Fibroblast of pulmonary artery (primary cell): ENCODE results near the gene ADGRL1.

ENCODE experiments used
- DNase-seq: peaks from one replicate; pipeline ENCODE4 v3.0.0-alpha.2; 2010; ENCODE audit warnings: low read depth
- H3K4me3 ChIP-seq: replicated peaks from 2 replicates; pipeline ENCODE4 v1.5.1; 2011; ENCODE audit warnings: low read depth, mild to moderate bottlenecking, control low read depth, low read length, moderate library complexity
- TF ChIP-seq, protein P1 (sequence below): IDR thresholded peaks from 2 replicates; pipeline ENCODE4 v1.5.1; 2011; ENCODE audit warnings: mild to moderate bottlenecking, control low read depth, low read length, inconsistent platforms; ENCODE audit errors: missing control alignments

Gene ADGRL1

DNA sequence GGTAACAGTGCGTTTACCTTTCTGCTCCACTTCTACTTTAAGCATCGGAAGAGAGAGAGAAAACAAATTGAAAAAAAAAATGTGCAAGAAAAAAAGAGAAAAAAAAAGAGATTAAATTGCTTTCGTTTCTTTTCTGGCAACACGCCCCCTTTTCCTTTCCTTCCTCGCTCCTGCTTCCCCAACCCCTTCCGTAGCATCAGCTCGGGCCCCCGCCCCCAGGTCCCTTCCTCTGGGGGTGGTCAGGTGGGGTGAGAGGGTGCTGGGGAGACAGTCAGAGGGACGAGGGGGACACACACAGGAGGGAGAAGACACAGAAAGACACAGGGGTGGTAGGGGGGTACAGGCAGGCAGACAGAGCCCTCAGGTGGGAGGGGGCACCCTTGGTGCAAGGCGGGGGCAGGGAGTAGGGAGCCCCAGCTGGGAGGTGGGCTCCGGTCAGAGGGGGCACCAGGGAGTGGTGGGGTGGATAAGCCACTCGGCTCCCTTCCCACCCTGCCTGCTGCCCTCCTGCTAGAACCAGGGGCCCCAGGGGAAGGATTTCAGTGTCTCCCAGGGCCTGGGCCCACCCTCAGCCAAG, 38.9 kb downstream of the ADGRL1 start:
- no peak for DNase-seq
- no peak overlapping the region for H3K4me3 ChIP-seq

DNA sequence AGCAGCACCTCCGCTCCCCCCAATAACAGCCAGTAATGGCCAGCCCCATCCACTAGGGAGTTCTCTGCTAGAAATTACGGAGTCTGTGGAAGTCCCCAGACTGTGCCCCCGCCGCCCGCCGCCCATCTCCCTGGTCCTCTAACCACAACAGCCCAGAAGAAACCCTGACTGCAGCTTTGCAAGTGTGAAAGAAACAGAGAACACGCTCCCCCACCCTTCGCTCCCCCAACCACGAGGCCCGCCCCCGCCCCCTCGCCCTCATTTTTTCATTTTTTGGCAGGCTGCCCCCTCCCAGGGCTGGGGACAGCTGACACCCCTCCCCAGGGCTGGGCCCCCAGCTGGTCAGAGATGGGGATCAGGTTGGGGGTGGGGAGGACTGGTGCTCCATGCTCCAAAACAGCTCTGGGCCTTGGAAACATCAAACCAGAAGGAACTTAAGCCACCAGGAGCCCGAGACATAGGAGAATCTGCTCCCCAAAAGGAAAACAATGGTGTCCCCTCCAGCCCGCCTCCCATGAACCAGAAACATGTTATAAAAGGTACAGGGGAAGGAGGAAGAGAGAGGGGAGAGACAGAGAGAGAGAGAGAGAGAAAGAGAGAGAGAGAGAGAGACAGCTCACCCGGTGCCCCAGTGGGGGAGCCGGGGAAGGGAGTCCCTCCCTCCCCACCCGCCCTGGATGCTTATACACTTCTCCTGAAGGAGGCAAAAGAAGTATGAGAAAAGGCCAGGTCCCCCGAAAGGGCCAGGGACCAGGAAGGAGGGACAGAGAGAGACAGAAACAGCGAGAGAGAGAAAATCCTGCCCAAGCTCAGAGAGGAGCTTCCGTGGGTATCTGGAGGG, 39.8 kb downstream of the ADGRL1 start:
- no peak for DNase-seq
- TF ChIP-seq, protein P1, sequence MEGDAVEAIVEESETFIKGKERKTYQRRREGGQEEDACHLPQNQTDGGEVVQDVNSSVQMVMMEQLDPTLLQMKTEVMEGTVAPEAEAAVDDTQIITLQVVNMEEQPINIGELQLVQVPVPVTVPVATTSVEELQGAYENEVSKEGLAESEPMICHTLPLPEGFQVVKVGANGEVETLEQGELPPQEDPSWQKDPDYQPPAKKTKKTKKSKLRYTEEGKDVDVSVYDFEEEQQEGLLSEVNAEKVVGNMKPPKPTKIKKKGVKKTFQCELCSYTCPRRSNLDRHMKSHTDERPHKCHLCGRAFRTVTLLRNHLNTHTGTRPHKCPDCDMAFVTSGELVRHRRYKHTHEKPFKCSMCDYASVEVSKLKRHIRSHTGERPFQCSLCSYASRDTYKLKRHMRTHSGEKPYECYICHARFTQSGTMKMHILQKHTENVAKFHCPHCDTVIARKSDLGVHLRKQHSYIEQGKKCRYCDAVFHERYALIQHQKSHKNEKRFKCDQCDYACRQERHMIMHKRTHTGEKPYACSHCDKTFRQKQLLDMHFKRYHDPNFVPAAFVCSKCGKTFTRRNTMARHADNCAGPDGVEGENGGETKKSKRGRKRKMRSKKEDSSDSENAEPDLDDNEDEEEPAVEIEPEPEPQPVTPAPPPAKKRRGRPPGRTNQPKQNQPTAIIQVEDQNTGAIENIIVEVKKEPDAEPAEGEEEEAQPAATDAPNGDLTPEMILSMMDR, result no peak
- H3K4me3 ChIP-seq, result no peak overlapping the region

More for the DNA sequence above, 38.9 kb downstream of the ADGRL1 start:
- TF ChIP-seq, protein P1, result no peak

DNA sequence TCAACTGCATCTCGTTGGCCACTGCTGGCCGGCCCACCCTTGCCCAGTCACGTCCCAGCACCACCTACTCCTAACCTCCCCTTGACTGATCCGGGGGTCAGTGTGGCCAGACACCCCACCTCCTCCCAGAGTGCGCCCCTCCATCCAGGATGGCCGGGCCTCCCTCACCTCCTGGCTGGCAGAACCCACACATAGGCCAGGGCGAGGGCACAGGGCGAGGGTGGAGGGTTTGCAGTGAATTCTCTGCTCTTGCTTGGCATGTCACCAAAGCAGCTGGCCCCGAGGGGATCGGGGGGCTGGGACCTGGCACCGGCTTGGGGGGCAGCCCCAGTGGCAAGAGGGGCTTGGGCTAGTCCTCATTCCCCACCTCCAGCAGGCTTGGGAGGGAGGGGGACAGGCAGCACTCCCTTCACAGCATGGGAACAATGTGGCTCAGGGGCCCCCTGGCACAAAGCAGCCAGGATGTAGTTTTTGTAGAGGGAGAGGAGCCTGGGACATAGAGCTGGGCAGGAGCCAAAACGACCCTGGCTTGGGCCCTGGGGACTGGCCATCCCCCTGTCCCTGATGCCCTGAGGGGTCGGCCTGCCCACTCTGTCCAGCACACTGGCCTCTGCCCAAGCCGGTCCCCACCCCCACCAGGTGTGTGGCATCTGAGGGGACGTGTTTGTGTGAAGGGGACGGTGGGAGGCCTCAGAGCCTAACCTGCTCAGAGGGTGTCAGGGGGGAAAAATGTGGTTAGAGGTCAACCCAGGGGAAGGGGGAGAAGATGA, 41.1 kb downstream of the ADGRL1 start:
- H3K4me3 ChIP-seq, result no peak overlapping the region
- DNase-seq, result no peak
- TF ChIP-seq, protein P1, result no peak

DNA sequence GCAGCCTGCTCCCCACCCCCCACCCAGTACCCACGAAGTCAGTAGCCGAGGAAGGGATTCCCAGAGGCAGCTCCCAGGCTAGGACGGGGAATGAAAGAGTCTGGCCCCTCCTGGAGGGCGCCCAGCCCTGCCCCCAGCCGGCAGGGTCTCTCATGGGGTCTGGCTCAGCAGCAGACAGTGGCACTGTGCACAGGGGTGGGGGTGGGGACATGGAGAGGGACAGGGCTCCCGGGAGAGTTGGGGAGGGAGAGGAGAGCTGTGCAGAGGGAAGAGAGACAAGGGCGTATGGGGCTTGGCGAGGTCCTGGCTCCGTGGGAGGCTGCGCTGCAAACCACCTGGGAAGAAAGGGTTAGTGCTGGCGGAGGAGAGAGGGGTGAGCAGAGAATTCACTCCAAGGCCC, 41.9 kb downstream of the ADGRL1 start:
- no peak for DNase-seq
- TF ChIP-seq, protein P1, result no peak
- H3K4me3 ChIP-seq, result no peak overlapping the region

DNA sequence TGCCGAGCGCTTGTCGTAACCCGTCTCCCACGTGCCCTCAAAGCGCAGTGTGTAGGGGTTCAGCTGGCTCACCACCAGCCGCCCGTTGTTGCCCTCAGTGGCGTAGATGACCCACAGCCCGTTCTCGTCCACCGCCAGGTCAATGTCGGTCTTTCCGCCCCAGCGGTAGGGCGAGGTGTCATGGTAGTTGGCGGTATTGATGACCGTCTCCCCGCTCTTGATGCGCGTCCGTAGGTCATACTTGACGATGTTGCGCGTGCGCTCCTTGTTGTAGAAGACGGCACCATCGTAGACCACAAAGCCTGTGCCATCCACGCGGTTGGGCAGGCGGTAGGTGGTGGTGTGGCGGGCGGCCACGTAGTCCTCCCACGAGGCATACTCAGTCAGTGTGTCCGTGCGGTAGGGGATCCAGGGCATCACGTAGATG, 43.1 kb downstream of the ADGRL1 start:
- DNase-seq, result no peak
- TF ChIP-seq, protein P1, result no peak

DNA sequence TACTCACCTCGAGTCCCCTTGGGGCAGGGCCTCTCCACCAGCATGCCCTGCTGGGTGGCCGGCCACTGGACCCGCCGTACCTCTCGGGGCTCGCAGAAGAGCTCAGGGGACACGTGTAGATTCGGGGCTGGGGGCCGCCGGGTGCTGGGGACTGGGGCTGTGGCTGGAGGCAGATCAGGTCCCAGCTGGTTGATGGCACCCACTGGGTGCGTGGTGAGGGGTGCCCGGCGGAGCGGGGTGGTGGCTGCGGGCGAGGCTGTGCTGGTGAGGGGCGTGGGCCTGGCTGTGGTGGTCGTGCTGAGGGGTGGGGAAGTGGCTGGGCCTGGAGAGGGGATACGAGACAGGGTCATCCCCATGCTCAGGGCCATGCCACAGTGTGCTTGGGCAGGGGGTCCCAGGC, 44.7 kb downstream of the ADGRL1 start:
- TF ChIP-seq, protein P1, result no peak

More for the DNA sequence above, 43.1 kb downstream of the ADGRL1 start:
- H3K4me3 ChIP-seq, result no peak overlapping the region

More for the DNA sequence above, 44.7 kb downstream of the ADGRL1 start:
- no peak overlapping the region for H3K4me3 ChIP-seq
- no peak for DNase-seq
